T-helper 1 cell treated with Interleukin-12 subunit alpha and Interleukin-12 subunit beta and Interleukin-4 antibody, amounts not matched to agents 30 ng/mL and 1 ng/mL, for 36 hours (primary cell): Measurements from ENCODE around the gene EIF2AK3. TPM values are rescaled to one million over a fixed set of nuclear protein-coding genes. Genes with fewer than 3 reads are reported as not detected.

Experiments
- intact Hi-C: fragments of 100-400 bp; cut with micrococcal nuclease; formaldehyde crosslinking; loops from one replicate; pipeline ENCODE4 v1.15.1; 2024
- total RNA-seq: library from RNA; stranded (reverse); gene quantifications from 2 replicates; pipeline ENCODE4 v1.2.3, GENCODE V29; 2022

Gene EIF2AK3
- total RNA-seq, 1 donor from 2014 or later = 31.4 TPM

GRCh38 chr2:88601286-88601685 lies 26.0 kb downstream of the EIF2AK3 start:
- intact Hi-C loops = loop anchor here (2.0 kb wide), 3 partner anchors 16 to 72 kb away; no protein-coding TSS in a partner anchor

GRCh38 chr2:88600038-88600465 lies 27.2 kb downstream of the EIF2AK3 start:
- intact Hi-C loops = loop anchor here (1.0 to 2.0 kb wide), 7 partner anchors 9 to 91 kb away; partner anchors contain the start of genes EIF2AK3 and RPIA

DNA sequence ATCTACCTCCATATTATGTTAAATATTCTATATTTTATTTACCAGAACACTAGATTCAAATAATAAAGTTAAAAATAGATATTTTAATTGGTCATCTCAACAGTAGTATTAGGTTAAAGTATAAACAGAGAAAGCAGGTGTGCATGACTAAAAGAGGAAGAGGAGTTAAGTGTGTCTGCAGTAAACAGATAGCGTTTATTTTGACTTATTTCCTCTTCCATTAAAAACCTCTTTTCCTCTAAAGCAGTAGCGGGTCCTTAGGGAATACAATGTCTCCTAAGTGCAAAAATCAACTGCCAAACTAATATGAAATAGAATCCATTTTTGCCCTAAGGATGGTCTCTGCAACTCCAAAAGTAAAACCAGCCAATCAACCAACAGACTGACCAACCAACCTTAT lies 27.7 kb downstream of the EIF2AK3 start:
- intact Hi-C loops = no loop called here

GRCh38 chr2:88597168-88597567 lies 30.1 kb downstream of the EIF2AK3 start:
- intact Hi-C loops = no loop called here

GRCh38 chr2:88596141-88596830 lies 31.0 kb downstream of the EIF2AK3 start:
- intact Hi-C loops = loop anchor here (1.0 kb wide), 1 partner anchor 19 kb away; no protein-coding TSS in a partner anchor

DNA sequence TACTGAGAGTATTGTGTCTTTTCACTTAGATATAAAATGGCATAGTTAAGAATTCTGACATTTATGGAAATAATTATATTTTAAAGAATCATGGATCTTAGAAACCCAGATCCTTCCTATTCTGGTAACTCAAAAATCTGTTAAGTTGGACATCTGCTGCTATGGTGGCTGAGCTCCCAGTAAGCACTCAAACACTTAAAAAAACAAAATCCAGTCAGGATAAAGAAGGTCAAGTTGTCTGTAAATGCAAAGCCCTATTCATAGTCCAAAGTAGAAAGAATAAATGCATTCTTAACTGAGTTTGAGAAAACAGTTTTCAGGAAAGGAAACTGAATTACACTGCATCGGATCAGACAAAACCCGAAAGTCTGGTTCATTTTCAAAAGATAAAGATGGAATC lies 35.6 kb downstream of the EIF2AK3 start:
- intact Hi-C loops = loop anchor here (1.0 kb wide), 4 partner anchors 9 to 100 kb away; partner anchors contain the start of genes EIF2AK3 and RPIA

GRCh38 chr2:88590998-88591613 lies 36.2 kb downstream of the EIF2AK3 start:
- intact Hi-C loops = loop anchor here (1.0 kb wide), 4 partner anchors 9 to 100 kb away; partner anchors contain the start of genes EIF2AK3 and RPIA

GRCh38 chr2:88585969-88586368 lies 41.3 kb downstream of the EIF2AK3 start:
- intact Hi-C loops = loop anchor here (5.0 kb wide), 1 partner anchor 524 kb away; no protein-coding TSS in a partner anchor

DNA sequence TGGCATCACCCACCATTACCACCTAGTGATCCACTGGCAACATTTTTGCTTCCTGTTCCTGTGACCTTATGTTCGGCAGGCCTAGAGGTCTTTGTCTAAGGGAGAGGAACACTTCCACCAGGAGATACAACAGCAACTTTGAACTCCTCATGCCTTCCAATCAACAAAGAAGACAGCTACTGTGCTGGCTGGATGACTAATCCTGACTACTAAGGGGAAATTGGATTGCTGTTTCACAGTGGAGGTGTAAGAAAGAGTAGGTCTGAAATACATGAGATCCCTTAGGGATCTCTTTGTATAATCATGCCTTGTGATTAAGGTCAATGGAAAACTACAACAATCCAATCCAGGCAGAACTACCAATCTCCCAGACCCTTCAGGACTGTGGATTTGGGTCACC lies 45.2 kb downstream of the EIF2AK3 start:
- intact Hi-C loops = loop anchor here (2.0 kb wide), 1 partner anchor 19 kb away; no protein-coding TSS in a partner anchor

DNA sequence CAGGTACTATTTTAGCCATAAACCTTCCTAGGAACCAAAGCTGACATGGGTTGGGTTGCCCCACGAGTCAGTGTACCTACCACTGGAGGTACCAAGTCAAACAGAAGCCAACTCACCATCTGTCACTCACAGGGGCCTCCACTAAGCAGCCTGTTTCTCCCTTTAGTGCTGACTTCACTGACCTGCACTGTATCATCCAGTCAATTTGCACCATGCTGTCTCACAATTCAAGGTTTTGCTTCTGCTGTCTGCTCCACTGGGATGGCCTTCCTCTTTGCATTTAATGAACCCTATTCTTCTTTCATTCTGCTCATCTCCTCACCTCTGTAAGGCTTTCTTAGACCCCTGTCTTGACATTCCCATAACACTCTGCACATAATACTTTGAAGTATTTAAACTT lies 47.2 kb downstream of the EIF2AK3 start:
- intact Hi-C loops = no loop called here

DNA sequence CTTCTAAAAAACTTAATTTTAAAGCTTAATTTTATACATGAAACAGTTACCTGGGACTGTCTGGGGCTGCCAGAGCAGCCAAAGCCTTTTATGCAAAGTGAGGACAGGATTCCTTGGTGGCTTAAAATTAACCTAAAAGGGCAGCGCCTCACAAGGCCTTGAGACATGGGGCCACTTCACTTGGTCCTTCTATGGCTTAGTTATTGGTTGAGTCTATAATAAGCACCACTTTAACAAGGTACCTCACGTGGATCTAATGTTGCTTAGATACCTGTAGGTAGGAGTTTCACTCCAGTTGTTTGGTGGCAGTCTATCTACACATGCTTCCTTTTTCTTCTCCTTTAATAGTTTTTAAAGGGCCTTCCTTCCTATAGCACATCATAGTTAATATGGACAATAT lies 51.6 kb downstream of the EIF2AK3 start:
- intact Hi-C loops = no loop called here

GRCh38 chr2:88575051-88575450 lies 52.2 kb downstream of the EIF2AK3 start:
- intact Hi-C loops = no loop called here

GRCh38 chr2:88574445-88574844 lies 52.8 kb downstream of the EIF2AK3 start:
- intact Hi-C loops = no loop called here

GRCh38 chr2:88568179-88568578 lies 59.1 kb downstream of the EIF2AK3 start:
- intact Hi-C loops = no loop called here

GRCh38 chr2:88564402-88564801 lies 62.9 kb downstream of the EIF2AK3 start:
- intact Hi-C loops = no loop called here

DNA sequence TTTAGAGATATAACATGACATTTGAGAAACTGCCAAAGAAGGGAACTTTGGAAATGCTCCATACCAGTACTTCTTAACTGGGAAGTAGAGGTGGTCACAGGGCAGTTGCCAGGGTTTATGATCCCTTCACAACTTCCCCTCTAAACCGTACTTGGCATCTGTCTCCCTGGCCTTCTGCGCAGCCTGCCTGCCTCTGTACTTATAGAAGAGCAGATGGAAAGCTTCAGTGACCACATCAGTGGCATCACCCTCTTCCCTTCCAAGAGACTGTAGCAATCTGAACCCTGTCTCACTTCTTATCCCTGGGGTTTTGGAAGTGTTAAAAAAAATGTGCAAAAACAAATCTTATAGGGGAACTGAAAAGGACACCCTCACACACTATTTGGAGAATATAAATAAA lies 64.1 kb downstream of the EIF2AK3 start:
- intact Hi-C loops = no loop called here

DNA sequence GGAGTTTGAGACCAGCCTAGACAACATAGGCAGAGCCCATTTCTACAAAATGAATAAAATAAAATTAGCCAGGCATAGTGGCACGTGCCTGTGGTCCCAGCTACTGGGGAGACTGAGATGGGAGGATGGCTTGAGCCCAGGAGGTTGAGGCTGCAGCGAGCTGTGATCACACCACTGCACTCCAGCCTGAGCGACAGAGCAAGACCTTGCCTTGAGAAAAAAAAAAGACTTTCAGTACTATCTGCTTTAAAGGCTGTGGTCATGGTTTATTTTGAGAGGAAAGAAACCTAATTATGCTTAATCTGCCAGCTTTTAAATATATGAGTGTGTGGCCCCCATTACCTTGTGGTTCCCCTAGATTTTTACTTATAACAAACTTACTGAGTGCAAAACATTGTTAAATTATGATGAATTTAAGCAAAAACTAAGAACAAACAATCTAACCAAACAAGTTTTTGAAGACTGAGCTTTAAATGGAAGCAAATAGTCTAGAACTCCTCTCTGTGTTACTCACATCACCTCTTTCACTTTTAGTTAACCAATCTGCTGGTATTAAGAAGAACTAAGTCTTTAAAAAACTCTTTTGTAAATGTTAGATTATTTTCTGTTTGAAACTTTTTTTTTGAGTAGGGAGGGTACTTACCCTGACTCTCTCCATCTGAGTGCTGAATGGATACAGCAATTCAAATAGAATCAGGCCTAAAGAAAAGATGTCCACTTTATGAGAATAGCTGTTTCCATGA lies 65.4 kb downstream of the EIF2AK3 start:
- intact Hi-C loops = no loop called here

DNA sequence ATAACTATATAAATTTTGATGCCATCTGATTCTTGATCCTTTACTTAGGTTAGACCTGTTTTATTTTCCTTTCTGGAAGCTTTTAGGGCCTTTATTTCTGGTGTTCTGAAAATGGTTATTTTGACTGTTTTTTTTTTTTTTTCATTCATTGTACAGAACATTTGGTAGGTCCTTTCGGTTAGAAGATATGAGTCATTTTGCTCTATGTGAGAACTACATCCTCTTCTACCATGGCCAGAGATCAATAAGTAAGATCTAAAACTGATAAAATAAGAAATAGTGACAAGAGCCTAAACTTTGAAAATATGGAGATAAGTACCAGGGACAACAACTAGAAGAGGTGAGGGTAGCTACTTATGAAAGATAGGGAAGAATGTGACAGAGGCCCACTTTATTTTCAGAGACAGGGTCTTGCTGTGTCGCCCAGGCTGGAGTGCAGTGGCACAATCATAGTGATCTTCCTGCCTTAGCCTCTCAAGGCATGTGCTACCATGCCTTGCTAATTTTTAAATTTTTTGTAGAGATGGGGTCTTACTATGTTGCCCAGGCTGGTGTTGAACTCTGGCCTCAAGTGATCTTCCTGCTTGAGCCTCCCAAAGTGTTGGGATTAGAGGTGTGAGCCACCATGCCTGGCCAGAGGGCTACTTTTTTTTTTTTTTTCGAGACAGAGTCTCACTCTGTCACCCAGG lies 66.5 kb downstream of the EIF2AK3 start:
- intact Hi-C loops = no loop called here

GRCh38 chr2:88557290-88557689 lies 70.0 kb downstream of the EIF2AK3 start:
- intact Hi-C loops = no loop called here

DNA sequence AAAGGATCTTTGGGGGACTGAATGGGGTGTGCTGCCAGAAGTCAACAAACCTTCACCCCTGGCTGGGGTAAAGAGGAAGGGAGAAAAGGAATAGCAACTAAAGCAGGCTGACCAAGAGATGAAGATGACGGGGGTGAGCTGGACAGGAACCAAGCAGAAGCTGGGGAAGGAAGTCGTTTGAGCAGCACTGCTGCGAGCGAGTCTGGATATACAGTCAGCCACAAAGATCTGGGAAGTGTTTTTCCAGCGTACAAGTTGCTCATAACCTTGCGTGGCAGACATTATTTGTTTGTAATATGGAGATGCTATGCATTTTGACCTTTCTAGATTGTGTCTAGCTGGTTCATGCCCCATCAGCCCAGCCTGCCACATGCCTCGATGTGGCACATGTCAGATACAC lies 71.2 kb downstream of the EIF2AK3 start:
- intact Hi-C loops = no loop called here

GRCh38 chr2:88554189-88554588 lies 73.1 kb downstream of the EIF2AK3 start:
- intact Hi-C loops = no loop called here
